Measurements from ENCODE around the gene PGAP2.
"Not testable (repeated sequence)": the region's sequence is repeated elsewhere in the genome, so short reads cannot be mapped to it uniquely, and the experiment has no call there.

Gene PGAP2

GRCh38 chr11:3854977-3855807 lies 46.8 kb downstream of the PGAP2 start, which contains the start of gene STIM1:
STIM1 (plus strand) TSS chr11:3855664; CDS start chr11:3856271, 607 bp downstream.
- DNase-seq (ENCODE audit: low read depth, low spot score), result no peak

DNA sequence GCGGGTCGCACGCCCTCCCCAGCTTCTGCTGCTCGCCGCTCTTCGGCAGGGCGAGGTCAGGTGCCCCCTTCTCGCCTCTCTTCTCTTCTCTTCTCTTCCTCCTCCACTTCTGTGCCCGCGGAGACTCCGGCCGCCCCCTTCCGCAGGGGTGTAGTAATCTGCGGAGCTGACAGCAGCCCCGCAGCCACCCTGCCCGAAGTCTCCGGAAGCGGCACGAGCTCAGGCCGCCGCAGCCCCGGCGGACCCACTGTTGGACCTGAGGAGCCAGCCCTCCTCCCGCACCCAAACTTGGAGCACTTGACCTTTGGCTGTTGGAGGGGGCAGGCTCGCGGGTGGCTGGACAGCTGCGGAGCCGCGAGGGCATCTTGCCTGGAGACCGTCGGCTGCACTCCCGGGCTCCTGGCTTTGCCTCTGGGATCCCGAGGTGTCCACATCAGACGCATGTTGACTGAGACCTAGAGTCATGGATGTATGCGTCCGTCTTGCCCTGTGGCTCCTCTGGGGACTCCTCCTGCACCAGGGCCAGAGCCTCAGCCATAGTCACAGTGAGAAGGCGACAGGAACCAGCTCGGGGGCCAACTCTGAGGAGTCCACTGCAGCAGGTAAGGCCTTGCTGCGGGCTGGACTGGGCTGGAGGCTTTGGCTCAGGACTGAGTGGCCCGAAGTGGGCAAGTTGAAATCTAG lies 47.6 kb downstream of the PGAP2 start:
- no peak for DNase-seq (ENCODE audit: low read depth, low spot score)

DNA sequence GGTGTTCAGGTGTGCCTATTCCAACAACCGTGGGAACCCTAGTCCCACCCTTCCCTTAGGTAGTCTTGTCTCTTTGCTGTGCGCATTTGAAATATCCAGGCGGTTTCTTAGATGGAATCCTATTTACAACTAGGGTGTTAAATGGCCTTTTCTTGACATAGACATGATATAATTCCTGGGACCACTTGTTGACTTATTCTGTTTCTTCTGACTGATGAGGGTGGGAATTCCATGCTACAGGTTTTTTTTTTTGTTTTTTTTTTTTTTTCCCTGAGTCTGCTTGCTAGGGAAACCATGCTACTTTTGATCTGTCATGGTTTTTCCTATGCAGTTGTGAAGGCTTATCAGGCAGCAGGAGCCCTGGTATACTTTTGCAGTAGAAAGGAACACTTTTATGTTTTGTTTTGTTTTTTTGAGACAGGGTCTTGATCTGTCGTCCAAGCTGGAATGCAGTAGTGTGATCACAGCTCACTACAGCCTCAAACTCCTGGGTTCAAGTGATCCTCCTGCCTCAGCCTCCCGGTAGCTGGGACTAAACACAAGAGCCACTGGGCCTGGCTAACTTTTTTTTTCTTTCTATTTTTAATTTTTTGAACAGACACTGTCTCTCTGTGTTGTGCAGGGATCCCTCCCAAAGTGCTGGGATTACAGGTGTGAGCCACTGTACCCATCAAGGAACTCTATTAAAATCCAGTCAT lies 48.6 kb downstream of the PGAP2 start:
- DNase-seq (ENCODE audit: low read depth, low spot score), result no peak

DNA sequence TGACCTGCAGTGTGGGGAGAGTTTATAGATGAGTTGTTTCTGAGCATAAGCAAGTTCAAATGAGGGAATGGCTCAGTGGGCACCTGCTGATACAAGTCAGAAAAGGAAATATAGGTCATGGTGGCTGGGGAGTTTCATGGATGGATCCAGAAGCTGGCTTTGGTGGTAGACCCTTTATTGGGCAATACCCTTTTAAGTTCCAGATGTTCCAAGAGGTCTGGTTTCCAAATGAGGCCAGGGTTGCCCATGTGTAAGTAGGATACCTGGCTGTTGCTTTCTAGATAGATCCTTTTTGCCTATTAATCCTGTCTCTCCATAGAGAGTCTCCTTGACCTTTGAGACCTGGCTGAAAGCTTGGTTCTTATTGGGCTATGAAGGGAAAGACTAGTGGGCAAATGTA lies 49.3 kb downstream of the PGAP2 start:
- DNase-seq (ENCODE audit: low read depth, low spot score), result no peak

- no peak for DNase-seq (ENCODE audit: low read depth, low spot score)
These were observed 51.1 kb downstream of the PGAP2 start for GRCh38 chr11:3859373-3859881.

GRCh38 chr11:3860375-3860774 lies 52.0 kb downstream of the PGAP2 start:
- no peak for DNase-seq (ENCODE audit: low read depth, low spot score)

DNA sequence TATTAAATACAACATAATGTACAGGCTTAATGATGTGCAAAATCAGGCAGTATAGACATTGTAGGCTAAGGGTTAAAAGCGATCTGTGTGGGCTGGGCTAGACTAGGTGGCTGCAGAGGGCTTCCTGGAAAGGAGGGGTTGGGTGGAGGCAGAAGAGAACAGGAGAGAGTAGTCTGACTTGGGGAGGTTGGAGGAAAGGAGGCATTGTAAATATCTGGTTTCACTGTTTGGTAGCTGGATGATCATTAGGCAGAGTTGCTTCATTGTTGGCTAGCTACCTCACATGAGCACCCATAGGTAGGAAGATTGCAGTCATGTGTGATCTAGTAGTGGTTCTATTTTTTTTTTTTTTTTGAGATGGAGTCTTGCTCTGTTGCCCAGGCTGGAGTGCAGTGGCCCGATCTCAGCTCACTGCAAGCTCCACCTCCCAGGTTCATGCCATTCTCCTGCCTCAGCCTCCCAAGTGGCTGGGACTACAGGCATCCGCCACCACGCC lies 52.6 kb downstream of the PGAP2 start:
- DNase-seq (ENCODE audit: low read depth, low spot score), result not testable (repeated sequence)

DNA sequence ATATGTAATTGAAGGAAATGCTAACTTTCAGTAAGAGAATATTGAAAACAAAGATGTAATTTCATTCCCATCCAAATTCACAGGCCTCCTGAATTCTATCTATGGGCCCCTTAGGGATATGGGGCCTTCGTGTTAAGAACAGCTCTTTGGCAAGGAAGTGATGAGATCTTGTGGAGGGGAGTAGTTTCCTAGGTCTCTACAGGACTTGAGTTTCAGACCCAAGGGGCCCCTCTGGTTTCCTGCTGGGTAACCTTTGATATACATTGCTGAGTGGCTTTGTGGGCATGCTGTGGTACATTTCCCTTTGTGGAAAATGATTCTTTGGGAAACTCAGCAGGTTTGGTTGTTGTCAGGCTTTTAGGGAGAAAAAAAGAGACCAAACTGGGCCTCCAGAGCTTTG lies 53.3 kb downstream of the PGAP2 start:
- DNase-seq (ENCODE audit: low read depth, low spot score), result no peak

- DNase-seq (ENCODE audit: low read depth, low spot score), result no peak
These were observed 57.2 kb downstream of the PGAP2 start for GRCh38 chr11:3865388-3866193.

DNA sequence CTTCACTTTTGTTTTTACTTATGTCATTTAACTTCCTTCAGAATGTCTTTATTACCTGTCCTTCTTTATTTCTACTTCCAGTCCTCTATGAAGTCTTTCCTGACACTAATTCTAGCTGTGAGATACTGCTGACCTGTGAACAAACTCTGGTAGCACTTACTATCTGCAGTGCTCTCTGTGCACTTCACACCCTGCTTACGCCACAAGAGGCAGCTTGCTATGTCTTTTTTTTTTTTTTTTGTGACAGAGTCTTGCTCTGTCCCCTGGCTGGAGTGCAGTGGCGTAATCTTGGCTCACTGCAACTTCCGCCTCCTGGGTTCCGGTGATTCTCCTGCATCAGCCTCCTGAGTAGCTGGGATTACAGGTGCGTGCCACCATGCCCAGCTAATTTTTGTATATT lies 57.8 kb downstream of the PGAP2 start:
- no peak for DNase-seq (ENCODE audit: low read depth, low spot score)

DNA sequence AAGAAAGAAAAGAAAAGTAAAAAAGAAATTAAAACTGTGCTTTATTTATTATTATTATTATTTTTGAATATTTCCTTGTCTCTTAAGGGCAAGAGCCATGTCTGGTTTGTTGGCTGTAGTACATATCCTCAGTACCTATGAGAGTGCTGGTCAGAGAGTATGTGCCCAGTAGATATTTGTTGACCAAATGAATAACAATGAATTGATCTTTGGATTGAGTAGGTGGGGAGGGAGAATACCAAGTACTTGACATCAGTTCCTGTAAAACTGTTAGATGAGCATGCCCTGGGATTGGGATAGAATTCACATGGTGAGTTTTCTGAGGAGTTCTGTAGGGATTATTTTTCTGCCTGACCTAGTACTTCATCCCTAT lies 58.5 kb downstream of the PGAP2 start:
- no peak for DNase-seq (ENCODE audit: low read depth, low spot score)

- no peak for DNase-seq (ENCODE audit: low read depth, low spot score)
These were observed 59.1 kb downstream of the PGAP2 start for GRCh38 chr11:3867209-3868091.

DNA sequence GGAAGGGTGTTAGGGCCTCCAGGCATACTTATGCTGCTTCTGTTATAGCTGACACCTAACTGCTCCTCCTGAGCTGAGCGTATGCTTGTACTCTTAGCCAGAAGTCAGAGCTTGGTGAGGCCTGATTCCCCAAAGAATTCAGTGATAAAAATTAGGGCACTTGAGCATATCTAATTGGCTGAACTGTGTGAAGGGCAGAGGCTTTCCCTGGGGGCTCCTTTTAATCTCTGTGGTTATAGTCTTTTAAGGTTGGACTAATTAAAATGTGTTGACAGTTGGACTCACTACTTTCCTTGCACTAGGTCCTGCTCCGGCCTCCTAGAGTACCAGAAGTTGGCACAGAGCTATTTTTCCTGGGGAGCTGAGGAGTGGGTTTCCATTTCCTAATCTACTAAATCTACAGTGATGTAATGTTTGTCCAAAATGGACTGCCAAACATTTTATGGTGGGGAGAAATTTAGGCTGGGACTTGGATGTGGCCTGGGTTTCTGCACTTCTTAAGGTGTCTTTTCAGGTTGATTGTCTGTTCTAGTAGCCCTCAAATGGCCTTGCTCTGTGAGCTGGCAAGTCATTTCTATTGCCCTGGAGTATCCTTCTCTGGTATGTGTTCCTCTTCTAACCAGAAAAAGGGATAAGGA lies 65.5 kb downstream of the PGAP2 start:
- DNase-seq (ENCODE audit: low read depth, low spot score), result no peak
